Pons (tissue), 1 donor: ENCODE data around the gene TEC.
"Not testable (repeated sequence)": the region's sequence is repeated elsewhere in the genome, so short reads cannot be mapped to it uniquely, and the experiment has no call there.

ENCODE experiments used
- DNase-seq: peaks from one replicate; pipeline ENCODE4 v3.0.0-alpha.2; 2016; ENCODE audit warnings: low spot score

TEC gene

GRCh38 chr4:48195853-48196252 lies 73.8 kb downstream of the TEC start:
- DNase-seq: no peak

- DNase-seq: no peak
Observed at GRCh38 chr4:48195374-48195773, 74.3 kb downstream of the TEC start.

GRCh38 chr4:48194971-48195370 lies 74.7 kb downstream of the TEC start:
- DNase-seq: no peak

GRCh38 chr4:48193921-48194468 lies 75.6 kb downstream of the TEC start:
- no peak for DNase-seq

- DNase-seq: no peak
Observed at GRCh38 chr4:48193096-48193836, 76.4 kb downstream of the TEC start.

GRCh38 chr4:48191758-48192157 lies 77.9 kb downstream of the TEC start:
- no peak for DNase-seq

GRCh38 chr4:48190839-48191238 lies 78.8 kb downstream of the TEC start:
- no peak for DNase-seq

- DNase-seq: no peak
Observed at GRCh38 chr4:48189731-48190130, 79.9 kb downstream of the TEC start.

- DNase-seq: no peak
Observed at GRCh38 chr4:48188390-48188789, 81.2 kb downstream of the TEC start.

GRCh38 chr4:48187813-48188212 lies 81.8 kb downstream of the TEC start:
- no peak for DNase-seq

GRCh38 chr4:48187066-48187465 lies 82.6 kb downstream of the TEC start:
- not testable (repeated sequence) for DNase-seq

- not testable (repeated sequence) for DNase-seq
Observed at GRCh38 chr4:48186394-48186793, 83.2 kb downstream of the TEC start.

- no peak for DNase-seq
Observed at GRCh38 chr4:48184882-48185281, 84.8 kb downstream of the TEC start.

- no peak for DNase-seq
Observed at GRCh38 chr4:48180234-48180633, 89.4 kb downstream of the TEC start.

GRCh38 chr4:48178931-48179330 lies 90.7 kb downstream of the TEC start:
- DNase-seq: no peak

GRCh38 chr4:48175806-48176205 lies 93.8 kb downstream of the TEC start:
- DNase-seq: no peak

- DNase-seq: no peak
Observed at GRCh38 chr4:48175328-48175727, 94.3 kb downstream of the TEC start.

- peak; percentile 21 for DNase-seq
Observed at GRCh38 chr4:48173056-48173991, 96.3 kb downstream of the TEC start.

GRCh38 chr4:48172651-48173050 lies 97.0 kb downstream of the TEC start:
- DNase-seq: no peak

GRCh38 chr4:48169636-48170035 lies 100.0 kb downstream of the TEC start:
- no peak for DNase-seq

- DNase-seq: no peak
Observed at GRCh38 chr4:48167538-48168263, 101.9 kb downstream of the TEC start.

- DNase-seq: not testable (repeated sequence)
Observed at GRCh38 chr4:48164561-48164960, 105.1 kb downstream of the TEC start.
